Renal pelvis (tissue), 4 donors: ENCODE results near the gene PRR23C. TPM values are rescaled to one million over a fixed set of nuclear protein-coding genes. Genes with fewer than 3 reads are reported as not detected.

ENCODE experiments used
- DNase-seq: peaks from one replicate; pipeline ENCODE4 v3.0.0-alpha.2; 2013
- polyA plus RNA-seq, 3 donors: library from polyadenylated mRNA; unstranded; fragments of 120-200 nt; gene quantifications; one replicate each; pipeline ENCODE4 v1.2.1, GENCODE V29; 2013; ENCODE audit not compliant: insufficient read length in 3 of 3

Gene PRR23C
- polyA plus RNA-seq, 3 donors: 0.04 TPM; not detected in 2

GRCh38 chr3:139005356-139005993, 39.2 kb downstream of the PRR23C start:
- no peak for DNase-seq

- no peak for DNase-seq
Measured at GRCh38 chr3:138995706-138996105, 49.0 kb downstream of the PRR23C start.

Other genes with a start within 250 kb of the PRR23C start
- gene PIK3CB, start 210.0 kb downstream of the PRR23C start, polyA plus RNA-seq: 10 to 100 TPM; 25.2 to 37.3 (median 29.4) TPM
- gene FOXL2, start 97.8 kb downstream of the PRR23C start, polyA plus RNA-seq: under 1 TPM in 1 of 3 donors, not detected in 2; 0.03 TPM
- under 1 TPM in 1 of 3 donors, not detected in 2; 0.03 TPM for gene FOXL2NB, start 97.7 kb downstream of the PRR23C start, polyA plus RNA-seq
- gene PRR23A, start 38.6 kb downstream of the PRR23C start, polyA plus RNA-seq: not detected
- not detected for gene PRR23B, start 24.0 kb downstream of the PRR23C start, polyA plus RNA-seq